SHP77 (cell line): ENCODE measurements around the gene NOP14.
"Not testable (repeated sequence)": the region's sequence is repeated elsewhere in the genome, so short reads cannot be mapped to it uniquely, and the experiment has no call there.

Source experiments
- DNase-seq, 2 experiments: peaks; one replicate each; lab custom pipeline; 2025; lab: John Stamatoyannopoulos, UW

The NOP14 gene

DNA sequence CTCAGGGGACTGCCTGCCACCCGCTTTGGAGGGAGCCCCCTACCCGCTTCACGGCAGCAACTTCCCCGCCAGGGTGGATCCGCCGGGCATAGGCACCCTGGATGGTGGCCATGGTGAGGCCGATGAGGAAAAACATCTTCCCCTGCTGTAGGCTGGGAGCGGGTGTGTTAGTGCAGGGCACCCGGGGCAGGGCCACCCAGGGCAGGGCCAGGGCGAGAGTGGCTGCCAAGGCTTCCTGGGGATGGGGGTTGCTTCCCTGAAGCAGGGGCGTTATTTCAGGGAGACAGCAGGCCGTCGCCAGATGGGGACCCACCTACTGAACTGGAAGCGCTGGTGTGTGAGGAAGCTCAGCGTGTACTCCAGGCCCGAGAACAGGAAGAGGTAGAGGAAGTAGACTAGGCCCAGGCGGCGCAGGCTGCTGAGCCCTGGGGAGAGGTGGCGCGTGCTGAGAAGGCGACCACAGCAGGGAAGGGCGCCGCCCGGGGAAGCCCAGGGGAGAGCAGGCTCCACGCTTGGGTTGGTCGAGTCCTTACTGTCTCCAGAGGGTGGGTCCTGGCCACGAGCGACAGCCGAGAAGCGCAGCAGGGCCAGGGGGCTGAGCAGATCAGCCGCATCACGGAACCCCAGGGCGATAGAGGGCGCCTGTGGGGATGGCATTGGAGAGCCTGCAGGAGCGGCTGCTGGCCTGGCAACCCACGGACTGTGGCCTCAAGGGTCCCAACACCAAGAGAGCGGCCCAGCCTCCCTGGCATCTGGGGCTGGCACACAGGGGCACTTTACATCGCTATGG is 31.5 kb downstream of the NOP14 start:
- no peak for DNase-seq

DNA sequence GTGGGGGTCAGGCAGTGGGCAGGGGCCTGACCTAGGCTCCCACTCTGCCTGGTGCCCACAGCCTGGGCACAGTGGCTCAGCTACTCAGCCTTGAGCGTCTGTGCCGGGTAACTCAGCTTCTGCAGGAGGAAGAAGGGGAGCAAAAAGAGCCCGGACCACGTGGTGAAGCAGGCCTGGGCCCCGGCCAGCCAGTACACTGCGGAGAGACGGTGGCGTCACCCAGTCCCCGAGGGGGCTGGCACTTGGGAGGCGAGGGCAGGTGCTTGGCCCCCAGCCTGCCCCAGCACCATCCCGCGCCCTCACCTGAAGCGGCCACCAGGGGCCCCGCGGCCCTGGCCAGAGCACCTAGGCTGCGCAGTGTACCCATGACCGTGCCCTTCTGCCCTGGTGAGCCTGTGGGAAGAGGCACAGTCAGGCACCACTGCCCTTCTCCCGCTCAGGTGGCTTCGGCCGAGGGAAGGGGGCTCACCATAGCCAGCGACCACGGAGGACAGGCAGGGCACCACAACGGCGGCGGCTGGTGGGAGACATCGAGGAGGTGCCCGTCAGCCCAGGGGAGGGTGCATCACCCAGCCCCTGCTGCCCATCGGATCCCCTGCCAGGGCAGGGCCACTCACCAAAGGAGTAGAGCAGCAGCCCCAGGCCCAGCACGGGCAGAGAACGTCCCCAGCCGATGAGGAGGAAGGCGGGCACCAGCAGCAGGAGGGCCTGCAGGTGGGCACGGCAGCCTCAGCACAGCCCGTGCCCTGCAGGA is 32.3 kb downstream of the NOP14 start:
- no peak for DNase-seq

DNA sequence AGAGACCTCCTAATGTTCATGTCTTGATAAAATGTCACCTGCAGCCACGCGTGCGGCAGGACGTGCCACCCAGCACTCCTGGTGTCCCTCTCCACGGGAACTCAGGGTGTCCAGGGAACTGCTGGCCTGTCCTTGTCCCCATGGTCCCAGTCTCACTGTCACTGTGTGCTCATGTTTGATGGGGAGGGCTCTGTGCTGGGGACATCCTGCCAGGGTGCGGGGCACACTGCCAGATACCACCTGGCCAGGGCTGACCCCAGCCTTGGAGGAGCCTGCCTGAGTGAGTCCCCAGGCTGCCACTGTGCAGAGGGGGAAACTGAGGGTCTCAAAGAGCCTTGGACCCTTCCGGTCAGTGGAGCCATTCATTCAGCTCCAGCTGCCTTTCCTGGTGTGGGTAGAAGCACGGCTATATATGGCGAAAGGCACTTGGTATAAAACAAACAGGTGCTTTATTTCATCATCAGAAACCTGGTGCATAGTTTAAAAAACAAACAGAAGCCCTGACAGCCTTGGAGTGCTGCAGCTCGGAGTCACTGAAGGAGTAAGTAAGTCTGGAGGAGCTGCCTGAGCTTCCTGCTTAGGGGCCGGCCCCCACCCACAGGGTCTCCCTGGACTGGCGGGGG is 33.0 kb downstream of the NOP14 start:
- no peak for DNase-seq

DNA sequence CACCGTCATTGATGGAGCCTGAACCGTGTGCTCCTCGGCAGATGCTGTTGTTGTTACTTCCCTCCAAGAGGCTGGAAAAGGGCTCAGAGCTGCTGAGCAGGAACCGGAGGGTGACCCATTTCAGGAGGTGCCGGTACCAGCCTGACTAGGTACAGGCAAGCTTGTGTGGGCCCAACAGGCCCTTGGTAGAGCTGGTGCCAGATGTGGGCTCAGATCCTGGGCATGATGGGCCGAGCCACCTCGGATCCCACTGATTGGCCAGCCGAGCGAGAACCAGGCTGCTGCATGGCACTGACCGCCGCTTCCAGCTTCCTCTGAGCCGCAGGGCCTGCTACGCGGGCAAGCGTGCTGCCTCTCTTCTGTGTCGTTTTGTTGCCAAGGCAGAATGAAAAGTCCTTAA is 33.7 kb downstream of the NOP14 start:
- DNase-seq: no peak

DNA sequence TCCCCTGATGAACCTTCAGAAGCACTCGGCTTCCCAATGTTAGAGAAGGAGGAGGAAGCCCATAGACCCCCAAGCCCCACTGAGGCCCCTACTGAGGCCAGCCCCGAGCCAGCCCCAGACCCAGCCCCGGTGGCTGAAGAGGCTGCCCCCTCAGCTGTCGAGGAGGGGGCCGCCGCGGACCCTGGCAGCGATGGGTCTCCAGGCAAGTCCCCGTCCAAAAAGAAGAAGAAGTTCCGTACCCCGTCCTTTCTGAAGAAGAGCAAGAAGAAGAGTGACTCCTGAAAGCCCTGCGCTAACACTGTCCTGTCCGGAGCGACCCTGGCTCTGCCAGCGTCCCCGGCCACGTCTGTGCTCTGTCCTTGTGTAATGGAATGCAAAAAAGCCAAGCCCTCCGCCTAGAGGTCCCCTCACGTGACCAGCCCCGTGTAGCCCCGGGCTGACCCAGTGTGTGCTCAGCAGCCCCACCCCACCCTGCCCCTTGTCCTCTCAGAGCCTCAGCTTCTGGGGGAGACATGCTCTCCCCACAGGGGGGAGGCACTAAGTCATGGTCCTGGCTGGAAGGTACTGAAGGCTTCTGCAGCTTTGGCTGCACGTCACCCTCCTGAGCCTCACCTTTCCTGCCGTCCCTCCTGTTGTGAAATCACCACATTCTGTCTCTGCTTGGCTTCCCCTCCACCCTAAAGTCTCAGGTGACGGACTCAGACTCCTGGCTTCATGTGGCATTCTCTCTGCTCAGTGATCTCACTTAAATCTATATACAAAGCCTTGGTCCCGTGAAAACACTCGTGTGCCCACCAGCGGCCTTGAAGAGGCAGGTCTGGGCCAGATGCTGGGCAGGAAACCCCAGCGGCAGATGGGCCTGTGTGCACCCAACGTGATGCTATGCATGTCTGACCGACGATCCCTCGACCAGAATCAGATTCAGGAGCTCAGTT is 34.7 kb downstream of the NOP14 start:
- DNase-seq: no peak

DNA sequence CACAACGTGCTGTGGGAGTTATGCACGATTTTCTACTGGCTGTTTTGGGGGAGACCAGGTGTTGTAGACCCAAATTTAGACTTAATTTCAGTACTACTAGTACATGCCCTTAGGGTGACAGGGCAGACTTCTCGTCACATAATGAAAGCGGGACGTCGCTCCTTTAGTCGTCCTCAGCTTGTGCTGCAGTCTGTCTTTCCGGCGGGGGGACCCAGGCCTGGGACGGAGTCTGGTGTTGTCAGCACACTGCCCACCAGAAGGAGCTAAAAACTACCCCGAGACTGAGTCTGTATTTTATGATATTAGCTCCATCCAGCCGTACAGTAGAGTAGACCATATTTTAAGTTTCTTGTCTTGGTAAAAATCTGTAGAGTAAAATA is 35.5 kb downstream of the NOP14 start:
- no peak for DNase-seq

DNA sequence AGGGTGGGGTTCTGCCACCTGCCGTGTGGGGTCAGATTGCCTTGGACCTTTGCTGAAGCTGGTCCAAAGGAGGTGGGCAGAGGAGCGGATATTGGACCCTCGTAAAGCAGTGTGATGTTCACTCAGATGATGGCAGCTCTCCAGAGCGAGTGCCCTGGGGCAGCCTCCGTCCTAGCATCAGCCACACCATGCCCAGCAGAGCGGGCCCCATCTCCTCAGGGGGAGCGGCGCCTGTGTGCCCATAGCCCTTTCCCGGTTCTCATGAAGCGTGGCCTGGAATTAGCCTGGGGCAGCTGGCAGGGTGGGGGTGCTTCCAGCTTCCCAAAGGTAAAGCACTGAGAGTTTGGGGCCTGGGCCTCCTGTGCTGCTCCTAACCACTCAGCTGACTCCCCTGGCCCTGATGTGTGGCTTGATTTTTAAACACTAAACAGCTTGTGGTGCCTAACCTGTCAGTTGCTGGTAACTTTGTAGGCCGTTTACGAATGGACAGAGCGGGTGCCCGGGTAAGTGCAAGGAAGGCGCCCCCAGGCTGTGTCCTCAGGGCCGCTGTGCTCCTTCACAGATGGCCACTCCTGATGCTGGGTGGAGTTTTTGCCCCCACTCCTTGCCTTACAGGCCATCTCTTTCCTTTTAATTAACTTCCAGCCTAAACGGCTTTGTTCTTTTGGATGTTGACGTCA is 36.0 kb downstream of the NOP14 start:
- no peak for DNase-seq

DNA sequence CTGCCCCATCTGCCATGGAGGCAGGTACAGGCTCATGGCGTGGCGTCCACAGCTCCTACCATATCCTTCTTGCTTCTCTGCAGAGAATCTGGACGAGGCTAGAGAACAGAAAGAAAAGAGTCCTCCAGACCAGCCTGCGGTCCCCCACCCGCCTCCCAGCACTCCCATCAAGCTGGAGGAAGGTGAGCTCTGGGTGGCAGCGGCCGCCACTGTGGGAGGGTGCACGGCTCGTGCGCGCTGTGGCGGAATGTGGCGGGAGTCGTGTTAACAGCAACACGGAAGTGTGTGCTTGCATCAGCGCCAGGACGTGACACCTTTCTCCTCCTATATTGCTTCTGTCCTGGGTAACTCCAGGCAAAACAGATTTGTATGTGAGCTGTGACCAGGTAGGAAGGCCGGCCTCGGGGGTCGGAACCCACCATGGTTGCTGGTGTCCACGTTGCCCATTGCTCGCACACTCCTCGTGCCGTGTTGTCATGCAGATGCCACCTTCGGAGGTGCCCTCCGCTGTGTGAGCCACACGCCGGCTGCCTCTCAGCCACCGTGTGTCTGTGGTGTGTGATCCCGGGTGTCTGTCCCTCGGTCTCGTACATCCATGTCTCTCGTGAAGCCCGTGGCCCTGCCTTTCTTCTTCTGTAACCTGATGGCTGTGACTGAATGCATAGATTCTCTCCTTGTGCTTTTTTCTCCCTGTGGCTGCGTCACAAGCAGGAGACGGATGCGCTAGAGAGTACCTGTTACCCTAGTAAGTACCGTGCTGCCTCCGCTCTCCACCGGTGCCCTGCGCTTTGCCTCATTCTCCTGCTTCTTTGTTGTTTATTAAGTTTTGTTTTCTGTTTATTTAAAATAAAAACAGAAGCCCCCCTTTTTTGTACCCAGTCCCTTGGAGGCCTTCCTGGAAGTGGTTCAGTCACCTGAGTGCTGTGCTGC is 37.0 kb downstream of the NOP14 start:
- DNase-seq: no peak

DNA sequence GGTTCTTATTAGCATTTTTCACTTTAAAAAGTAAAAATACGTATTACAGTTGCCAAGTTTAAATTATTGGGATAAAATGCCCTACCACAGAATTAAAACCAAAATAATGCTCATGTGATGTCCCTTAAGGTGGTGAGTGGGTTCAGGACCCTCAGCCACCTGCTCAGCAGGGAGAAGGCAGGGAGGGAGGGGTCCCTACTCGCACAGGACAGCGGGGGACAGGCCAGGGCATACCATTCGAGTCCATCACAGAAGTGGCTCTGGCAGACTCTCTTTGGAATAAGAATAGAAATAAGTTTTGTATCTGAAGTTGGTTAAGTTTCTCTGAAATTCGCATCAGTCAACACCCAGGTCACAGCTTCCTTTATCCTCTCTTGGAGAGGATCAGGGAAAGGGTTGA is 37.7 kb downstream of the NOP14 start:
- no peak for DNase-seq

DNA sequence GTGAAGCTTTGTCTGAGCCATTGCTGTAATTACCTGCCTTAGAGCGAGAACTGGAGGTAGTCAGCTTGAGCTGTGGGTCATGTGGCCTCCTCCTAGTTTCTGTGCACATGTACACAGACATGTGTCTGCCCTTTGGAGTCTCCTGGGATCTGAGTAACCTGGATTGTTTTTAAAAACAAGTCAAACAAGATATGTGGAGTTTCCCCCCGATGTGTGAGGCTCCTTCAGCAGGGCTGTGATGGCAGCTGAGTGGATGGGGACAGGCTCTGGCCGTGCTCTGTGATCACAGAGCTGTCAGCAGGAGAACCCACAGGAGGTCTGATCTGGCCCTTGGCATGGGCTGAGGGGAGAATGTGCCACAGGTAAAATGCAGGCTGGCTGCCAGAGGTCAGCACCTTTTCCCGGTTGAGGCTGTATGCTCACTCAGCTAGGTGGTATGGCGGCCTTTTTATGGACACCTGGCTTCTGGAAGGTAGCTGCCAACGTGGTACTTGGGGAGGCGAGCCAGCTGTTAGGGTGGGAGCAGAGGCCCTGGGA is 38.4 kb downstream of the NOP14 start:
- no peak for DNase-seq

DNA sequence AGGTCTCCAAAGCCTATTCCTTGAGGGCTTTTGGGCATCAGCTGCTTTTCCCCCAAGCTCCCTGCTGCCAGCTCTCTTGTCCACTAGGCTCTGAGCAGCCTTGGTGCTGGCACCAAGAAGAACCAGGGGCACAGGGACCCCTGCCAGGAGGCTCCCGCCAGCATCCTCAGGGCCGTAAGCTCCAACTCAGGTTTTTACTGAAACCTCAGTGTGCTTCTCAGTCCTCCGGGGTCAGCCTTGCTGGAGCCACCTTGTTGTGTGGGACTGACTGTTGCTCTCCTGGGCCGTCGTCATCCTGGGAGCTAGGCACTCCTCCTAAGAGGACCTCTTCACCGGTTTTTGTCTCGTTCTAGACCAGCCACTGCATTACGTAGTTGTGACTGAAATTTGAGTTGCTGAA is 38.9 kb downstream of the NOP14 start:
- no peak for DNase-seq

DNA sequence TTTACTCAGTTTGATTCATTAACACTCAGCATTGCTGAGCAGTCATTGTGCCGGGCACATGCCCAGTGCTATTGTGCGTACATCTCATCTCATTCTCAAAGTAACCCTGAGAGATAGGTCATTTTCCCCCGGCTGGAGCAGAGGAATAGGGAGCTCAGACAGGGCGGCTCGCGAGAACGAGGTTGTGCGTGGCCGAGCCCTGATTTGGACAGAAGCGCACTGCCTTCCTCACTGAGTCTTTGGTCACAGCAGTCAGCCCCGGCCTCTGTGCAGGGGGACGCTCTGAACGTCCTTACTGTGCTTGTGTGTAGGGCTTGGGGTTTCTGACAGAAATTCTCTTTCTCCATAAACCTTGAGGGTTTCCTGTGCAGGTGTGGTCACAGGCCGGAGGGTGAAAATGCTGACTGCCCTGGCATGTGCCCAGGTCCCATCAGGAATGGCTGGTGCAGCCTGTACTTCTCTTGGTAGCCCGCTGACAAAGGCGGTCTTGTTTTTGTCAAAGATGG is 39.5 kb downstream of the NOP14 start:
- no peak for DNase-seq

DNA sequence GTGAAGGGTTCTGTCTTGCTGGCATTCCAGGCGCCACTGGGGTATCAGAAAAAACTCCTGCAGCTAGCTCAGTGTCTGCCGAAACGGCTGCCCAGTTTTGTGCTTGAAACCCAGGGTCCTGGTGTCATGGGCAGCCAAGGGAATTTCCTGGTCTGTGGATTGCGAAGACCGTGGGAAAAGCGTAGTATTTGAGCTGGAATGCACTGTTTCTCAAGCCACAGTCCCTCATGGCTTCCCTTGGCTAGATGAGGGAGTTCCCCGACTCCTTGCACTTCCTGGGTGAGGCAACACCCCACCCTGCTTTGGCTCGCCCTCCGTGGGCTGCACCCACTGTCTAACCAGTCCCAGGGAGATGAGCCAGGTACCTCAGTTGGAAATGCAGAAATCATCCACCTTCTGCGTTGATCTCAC is 40.1 kb downstream of the NOP14 start:
- DNase-seq: no peak

DNA sequence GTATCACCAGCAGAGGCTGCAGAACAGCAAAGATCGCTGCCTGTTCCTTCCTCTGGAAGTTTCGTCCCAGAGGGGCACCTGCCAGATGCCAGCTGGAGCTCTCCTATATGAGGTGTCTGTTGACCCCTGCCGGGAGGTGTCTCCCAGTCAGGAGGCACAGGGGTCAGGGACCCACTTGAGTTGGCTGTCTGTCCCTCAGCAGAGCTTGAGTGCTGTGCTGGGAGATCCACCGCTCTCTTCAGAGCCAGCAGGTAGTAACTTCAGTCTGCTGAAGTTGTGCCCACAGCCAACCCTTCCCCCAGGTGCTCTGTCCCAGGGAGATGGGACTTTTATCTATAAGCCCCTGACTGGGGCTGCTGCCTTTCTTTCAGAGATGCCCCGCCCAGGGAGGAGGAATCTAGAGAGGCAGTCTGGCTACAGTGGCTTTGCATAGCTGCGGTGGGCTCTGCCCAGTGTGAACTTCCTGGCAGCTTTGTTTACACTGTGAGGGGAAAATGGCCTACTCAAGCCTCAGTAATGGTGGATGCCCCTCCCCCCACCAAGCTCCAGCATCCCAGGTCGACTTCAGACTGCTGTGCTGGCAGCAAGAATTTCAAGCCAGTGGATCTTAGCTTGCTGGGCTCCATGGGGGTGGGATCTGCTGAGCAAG is 40.6 kb downstream of the NOP14 start:
- DNase-seq: not testable (repeated sequence)

DNA sequence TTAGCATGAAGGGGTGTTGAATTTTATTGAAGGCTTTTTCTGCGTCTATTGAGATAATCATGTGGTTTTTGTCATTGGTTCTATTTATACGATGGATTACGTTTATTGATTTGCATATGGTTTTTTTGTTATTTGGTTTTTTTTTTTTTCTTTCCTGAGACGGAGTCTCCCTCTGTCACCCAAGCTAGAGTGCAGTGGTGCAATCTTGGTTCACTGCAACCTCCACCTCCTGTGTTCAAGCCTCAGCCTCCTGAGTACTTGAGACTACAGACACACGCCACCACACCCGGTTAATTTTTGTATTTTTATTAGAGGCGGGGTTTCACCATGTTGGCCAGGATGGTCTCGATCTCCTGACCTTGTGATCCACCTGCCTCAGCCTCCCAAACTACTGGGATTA is 44.5 kb downstream of the NOP14 start:
- DNase-seq: not testable (repeated sequence)

DNA sequence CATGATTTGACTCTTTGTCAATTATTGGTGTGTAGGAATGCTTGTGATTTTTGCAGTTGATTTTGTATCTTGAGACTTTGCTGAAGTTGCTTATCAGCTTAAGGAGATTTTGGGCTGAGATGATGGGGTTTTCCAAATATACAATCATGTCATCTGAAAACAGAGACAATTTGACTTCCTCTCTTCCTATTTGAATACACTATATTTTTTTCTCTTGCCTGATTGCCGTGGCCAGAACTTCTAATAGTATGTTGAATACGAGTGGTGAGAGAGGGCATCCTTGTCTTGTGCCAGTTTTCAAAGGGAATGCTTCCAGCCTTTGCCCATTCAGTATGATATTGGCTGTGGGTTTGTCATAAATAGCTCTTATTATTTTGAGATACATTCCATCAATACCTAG is 44.9 kb downstream of the NOP14 start:
- not testable (repeated sequence) for DNase-seq

DNA sequence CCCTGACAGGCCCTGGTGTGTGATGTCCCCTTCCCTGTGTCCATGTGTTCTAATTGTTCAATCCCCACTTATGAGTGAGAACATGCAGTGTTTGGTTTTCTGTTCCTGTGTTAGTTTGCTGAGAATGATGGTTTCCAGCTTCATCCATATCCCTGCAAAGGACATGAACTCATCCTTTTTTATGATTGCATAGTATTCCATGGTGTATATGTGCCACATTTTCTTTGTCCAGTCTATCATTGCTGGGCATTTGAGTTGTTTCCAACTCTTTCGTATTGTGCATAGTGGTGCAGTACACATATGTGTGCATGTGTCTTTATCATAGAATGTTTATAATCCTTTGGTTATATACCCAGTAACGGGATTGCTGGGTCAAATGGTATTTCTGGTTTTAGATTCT is 46.5 kb downstream of the NOP14 start:
- not testable (repeated sequence) for DNase-seq

DNA sequence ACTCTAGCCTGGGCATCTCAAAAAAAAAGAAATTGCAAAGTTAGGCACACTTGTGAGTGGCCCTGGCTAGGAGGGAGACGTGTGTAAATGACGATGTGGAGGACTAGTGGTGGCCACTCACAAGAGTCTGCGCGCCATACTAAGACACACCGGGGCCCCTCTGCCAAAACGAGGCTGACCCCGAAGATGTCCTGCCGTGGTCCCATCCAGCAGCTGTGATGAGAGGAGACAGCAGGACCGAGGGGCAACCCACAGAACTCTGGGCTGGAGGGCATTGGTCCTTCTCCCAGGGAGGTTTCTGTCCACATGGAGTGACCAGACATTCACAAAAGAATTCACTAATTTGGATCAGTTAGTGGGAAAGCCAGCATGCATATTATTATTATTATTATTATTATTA is 47.4 kb downstream of the NOP14 start:
- DNase-seq: no peak
